ENCODE measurements around the gene BSN. TPM values are rescaled to one million over a fixed set of nuclear protein-coding genes. Genes with fewer than 3 reads are reported as not detected.

BSN gene
- total and polyA plus RNA-seq, 2 donors (not counting 3 experiments of a cell fraction or from before 2014, with no cell fraction given): 0.04 to 0.27 TPM

- Histone ChIP-seq H3K27me3 (ENCODE audit: control insufficient read depth in 2 of 2, insufficient read depth in 2 of 2, low read length in 2 of 2) (no peaks in the 10 kb centered on the region), H3K4me2 (ENCODE audit: insufficient read depth, low read length) (no peak overlapping the region), H3K4me1 (ENCODE audit: control insufficient read depth, extremely low read depth, insufficient read depth, low read length) (no peaks in the 10 kb centered on the region), H3K4me3 (replicated peaks in 1 of 3; ENCODE audit: insufficient read depth in 1 of 3, low read depth in 1 of 3, low read length in 3 of 3) (no peak overlapping the region), H2AFZ (ENCODE audit: low read depth, low read length) (no peak overlapping the region), H3K9me1 (replicated peaks; ENCODE audit: control insufficient read depth, extremely low read depth, insufficient read depth, low read length) (no peaks in the 10 kb centered on the region), H3K9me3 (replicated peaks; ENCODE audit: control insufficient read depth, insufficient read depth, low read length) (no peaks in the 10 kb centered on the region), H3K36me3 (ENCODE audit: control insufficient read depth in 2 of 2, extremely low read depth in 1 of 2, insufficient read depth in 2 of 2, low read length in 2 of 2) (no peaks in the 10 kb centered on the region), H3K79me2 (ENCODE audit: control insufficient read depth, insufficient read depth, low read length) (no peaks in the 10 kb centered on the region), H4K20me1 (replicated peaks; ENCODE audit: control insufficient read depth, extremely low read depth, insufficient read depth, low read length) (no peaks in the 10 kb centered on the region), H3K27ac (ENCODE audit: insufficient read depth, low read depth, low read length) (no peak overlapping the region), H3K9ac (replicated peaks; ENCODE audit: extremely low read depth, insufficient read depth, low read length) (no peak overlapping the region)
- dilution Hi-C loops (cut with MboI; ENCODE audit: extremely low pct_ligation_motif_present, low sequenced_read_pairs): no loop called here
- intact Hi-C loops (cut with micrococcal nuclease): no loop called here
- ChIA-PET CTCF (interaction anchor here (0.9 to 2.7 kb wide), 2 partner anchors 15 to 116 kb away, joined by 4 to 11 read pairs; no protein-coding TSS in a partner anchor), POLR2A (no interaction called here)
- FAIRE-seq (no peak), DNase-seq (ENCODE audit: low read depth, low spot score) (no peak)
- no TSS peak for BruUV-seq (replicated peaks)
- no peak for TF ChIP-seq MAX (IDR thresholded peaks at IDR 0.05; ENCODE audit: insufficient read depth, insufficient read length)
- no peak for TF ChIP-seq POLR2AphosphoS5 (IDR thresholded peaks at IDR 0.05; ENCODE audit: insufficient read depth, low read depth, low read length)
- no peak for TF ChIP-seq MYC (IDR thresholded peaks at IDR 0.05; ENCODE audit: low read depth, low read length)
- TF ChIP-seq FOS (IDR thresholded peaks at IDR 0.05; ENCODE audit: borderline replicate concordance, insufficient read depth, low read length): no peak
- no peak for TF ChIP-seq JUN (IDR thresholded peaks at IDR 0.05; ENCODE audit: borderline replicate concordance, insufficient read depth, insufficient read length, low read depth)
- no peak for TF ChIP-seq POLR2A (IDR thresholded peaks at IDR 0.05; ENCODE audit: low read depth, low read length)
- no peak for TF ChIP-seq EZH2 (IDR thresholded peaks at IDR 0.05; ENCODE audit: borderline replicate concordance, low read depth, low read length, severe bottlenecking)
- no peak for TF ChIP-seq CTCF (IDR thresholded peaks at IDR 0.05; ENCODE audit: extremely low read depth in 1 of 2, insufficient read depth in 1 of 2, low read depth in 1 of 2, low read length in 2 of 2)
- no peak for TF ChIP-seq GATA2 (IDR thresholded peaks at IDR 0.05; ENCODE audit: insufficient read depth, insufficient read length, low read depth, low read length)
These were observed 101.5 kb downstream of the BSN start for GRCh38 chr3:49655731-49656285.

All from endothelial cell of umbilical vein (primary cell).